Ishikawa (cell line): ENCODE data around the gene XRRA1.

Experiments used
- CEBPB ChIP-seq: IDR thresholded peaks from 2 replicates; pipeline ENCODE4 v1.6.1; 2012
- CREB1 ChIP-seq: IDR thresholded peaks from 2 replicates; pipeline ENCODE4 v1.6.1; 2012; ENCODE audit warnings: low read depth
- EGR1 ChIP-seq: IDR thresholded peaks from 2 replicates; pipeline ENCODE4 v1.6.1; 2012
- EP300 ChIP-seq: IDR thresholded peaks from 2 replicates; pipeline ENCODE4 v1.6.1; 2012; ENCODE audit warnings: borderline replicate concordance
- FOXM1 ChIP-seq: IDR thresholded peaks from 2 replicates; pipeline ENCODE4 v1.6.1; 2012; ENCODE audit warnings: low read depth, borderline replicate concordance
- NFIC ChIP-seq: IDR thresholded peaks from 2 replicates; pipeline ENCODE4 v1.6.1; 2012
- RAD21 ChIP-seq: IDR thresholded peaks from 2 replicates; pipeline ENCODE4 v1.6.1; 2012; ENCODE audit warnings: low read depth
- TAF1 ChIP-seq: IDR thresholded peaks from 2 replicates; pipeline ENCODE4 v1.6.1; 2012; ENCODE audit warnings: low read depth, mild to moderate bottlenecking
- TCF12 ChIP-seq: IDR thresholded peaks from 2 replicates; pipeline ENCODE4 v1.6.1; 2012; ENCODE audit warnings: low read depth
- TEAD4 ChIP-seq: IDR thresholded peaks from 2 replicates; pipeline ENCODE4 v1.6.1; 2012
- YY1 ChIP-seq: IDR thresholded peaks from 2 replicates; pipeline ENCODE4 v1.6.1; 2012; ENCODE audit warnings: low read depth
- ZBTB7A ChIP-seq: IDR thresholded peaks from 2 replicates; pipeline ENCODE4 v1.6.1; 2012; ENCODE audit warnings: low read depth
- TF ChIP-seq, protein P1 (sequence below): IDR thresholded peaks from 2 replicates; pipeline ENCODE4 v1.6.1; 2012; ENCODE audit warnings: low read depth, mild to moderate bottlenecking
- TF ChIP-seq, protein P2 (sequence below): IDR thresholded peaks from 2 replicates; pipeline ENCODE4 v1.6.1; 2012
- TF ChIP-seq, protein P3 (sequence below): IDR thresholded peaks from 2 replicates; pipeline ENCODE4 v1.6.1; 2012

The XRRA1 gene

DNA sequence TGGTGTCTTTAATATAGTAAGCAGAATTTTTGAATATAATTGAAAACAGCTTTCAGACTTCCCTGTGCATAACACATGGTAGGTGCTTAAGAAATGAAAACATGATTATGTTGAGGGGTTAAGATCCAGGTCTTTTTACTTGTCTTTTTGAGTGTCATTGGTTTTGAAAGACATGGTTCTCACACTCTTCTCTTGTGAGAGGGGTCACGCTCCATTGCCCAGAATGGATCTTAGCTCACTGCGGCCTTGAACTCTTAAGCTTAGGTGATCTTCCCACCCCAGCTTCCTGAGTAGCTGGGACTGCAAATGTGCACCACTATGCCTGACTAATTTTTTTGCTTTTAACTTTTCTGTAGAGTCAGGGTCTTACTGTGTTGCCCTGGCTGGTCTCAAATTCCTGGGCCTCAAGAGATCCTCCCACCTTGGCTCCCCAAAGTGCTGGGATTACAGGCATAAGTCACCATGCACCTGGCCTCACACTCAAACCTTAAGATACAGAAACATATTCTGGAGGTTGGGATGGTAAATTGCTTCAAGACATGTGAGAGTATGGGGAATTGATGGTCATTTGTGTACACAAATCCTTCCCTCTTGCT lies 1.6 kb upstream of the XRRA1 start:
- no peak for TF ChIP-seq TEAD4
- TF ChIP-seq, protein P1, sequence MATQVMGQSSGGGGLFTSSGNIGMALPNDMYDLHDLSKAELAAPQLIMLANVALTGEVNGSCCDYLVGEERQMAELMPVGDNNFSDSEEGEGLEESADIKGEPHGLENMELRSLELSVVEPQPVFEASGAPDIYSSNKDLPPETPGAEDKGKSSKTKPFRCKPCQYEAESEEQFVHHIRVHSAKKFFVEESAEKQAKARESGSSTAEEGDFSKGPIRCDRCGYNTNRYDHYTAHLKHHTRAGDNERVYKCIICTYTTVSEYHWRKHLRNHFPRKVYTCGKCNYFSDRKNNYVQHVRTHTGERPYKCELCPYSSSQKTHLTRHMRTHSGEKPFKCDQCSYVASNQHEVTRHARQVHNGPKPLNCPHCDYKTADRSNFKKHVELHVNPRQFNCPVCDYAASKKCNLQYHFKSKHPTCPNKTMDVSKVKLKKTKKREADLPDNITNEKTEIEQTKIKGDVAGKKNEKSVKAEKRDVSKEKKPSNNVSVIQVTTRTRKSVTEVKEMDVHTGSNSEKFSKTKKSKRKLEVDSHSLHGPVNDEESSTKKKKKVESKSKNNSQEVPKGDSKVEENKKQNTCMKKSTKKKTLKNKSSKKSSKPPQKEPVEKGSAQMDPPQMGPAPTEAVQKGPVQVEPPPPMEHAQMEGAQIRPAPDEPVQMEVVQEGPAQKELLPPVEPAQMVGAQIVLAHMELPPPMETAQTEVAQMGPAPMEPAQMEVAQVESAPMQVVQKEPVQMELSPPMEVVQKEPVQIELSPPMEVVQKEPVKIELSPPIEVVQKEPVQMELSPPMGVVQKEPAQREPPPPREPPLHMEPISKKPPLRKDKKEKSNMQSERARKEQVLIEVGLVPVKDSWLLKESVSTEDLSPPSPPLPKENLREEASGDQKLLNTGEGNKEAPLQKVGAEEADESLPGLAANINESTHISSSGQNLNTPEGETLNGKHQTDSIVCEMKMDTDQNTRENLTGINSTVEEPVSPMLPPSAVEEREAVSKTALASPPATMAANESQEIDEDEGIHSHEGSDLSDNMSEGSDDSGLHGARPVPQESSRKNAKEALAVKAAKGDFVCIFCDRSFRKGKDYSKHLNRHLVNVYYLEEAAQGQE: no peak
- TF ChIP-seq TCF12: no peak
- TF ChIP-seq RAD21: no peak
- no peak for TF ChIP-seq CREB1
- TF ChIP-seq EP300: no peak
- TF ChIP-seq CEBPB: no peak
- TF ChIP-seq, protein P2, sequence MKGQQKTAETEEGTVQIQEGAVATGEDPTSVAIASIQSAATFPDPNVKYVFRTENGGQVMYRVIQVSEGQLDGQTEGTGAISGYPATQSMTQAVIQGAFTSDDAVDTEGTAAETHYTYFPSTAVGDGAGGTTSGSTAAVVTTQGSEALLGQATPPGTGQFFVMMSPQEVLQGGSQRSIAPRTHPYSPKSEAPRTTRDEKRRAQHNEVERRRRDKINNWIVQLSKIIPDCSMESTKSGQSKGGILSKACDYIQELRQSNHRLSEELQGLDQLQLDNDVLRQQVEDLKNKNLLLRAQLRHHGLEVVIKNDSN: no peak
- no peak for TF ChIP-seq EGR1
- TF ChIP-seq ZBTB7A: no peak
- TF ChIP-seq, protein P3, sequence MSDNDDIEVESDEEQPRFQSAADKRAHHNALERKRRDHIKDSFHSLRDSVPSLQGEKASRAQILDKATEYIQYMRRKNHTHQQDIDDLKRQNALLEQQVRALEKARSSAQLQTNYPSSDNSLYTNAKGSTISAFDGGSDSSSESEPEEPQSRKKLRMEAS: no peak

DNA sequence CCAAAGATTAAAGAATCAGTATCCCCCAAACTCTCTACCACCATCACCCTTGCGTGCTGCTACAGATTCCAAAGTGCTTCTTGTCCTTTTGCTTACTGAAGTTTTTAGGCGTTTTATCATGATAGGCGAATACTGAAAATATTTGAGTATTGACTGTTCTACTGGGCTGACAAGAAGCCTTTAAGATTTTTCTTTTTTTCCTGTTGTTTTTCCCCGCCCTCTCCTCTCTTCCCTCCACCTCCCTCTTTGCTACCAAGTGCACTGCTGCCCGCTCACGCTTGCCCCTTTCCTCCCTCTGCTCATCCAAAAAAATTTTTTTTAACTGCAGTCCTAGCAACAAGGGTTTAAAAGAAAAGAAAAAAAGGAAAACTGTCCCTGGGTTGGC lies 854 bp upstream of the XRRA1 start:
- TF ChIP-seq TAF1: no peak

DNA sequence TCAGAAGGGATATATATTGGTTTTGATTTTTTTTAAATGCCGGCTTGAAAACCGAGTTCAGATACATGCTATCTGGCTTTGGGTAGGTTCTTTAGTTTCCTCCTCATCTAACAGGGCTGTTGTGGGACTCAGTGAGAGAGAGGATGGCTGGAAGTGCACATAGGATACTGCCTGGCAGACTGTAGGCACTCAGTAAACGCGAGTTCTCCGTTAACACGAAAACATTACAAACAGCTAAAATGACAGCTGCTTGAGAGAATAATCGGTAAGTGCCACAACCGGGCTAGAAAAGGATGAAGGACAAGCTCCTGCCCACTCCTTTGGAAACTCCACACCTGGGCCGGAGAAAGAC lies 369 bp downstream of the XRRA1 start:
- TF ChIP-seq FOXM1 (no peak), TEAD4 (no peak), YY1 (no peak), ZBTB7A (no peak), EGR1 (no peak), CREB1 (no peak), RAD21 (no peak), EP300 (no peak), CEBPB (no peak), TCF12 (no peak), NFIC (no peak)
- TF ChIP-seq, protein P1: no peak
- TF ChIP-seq, protein P2: no peak

DNA sequence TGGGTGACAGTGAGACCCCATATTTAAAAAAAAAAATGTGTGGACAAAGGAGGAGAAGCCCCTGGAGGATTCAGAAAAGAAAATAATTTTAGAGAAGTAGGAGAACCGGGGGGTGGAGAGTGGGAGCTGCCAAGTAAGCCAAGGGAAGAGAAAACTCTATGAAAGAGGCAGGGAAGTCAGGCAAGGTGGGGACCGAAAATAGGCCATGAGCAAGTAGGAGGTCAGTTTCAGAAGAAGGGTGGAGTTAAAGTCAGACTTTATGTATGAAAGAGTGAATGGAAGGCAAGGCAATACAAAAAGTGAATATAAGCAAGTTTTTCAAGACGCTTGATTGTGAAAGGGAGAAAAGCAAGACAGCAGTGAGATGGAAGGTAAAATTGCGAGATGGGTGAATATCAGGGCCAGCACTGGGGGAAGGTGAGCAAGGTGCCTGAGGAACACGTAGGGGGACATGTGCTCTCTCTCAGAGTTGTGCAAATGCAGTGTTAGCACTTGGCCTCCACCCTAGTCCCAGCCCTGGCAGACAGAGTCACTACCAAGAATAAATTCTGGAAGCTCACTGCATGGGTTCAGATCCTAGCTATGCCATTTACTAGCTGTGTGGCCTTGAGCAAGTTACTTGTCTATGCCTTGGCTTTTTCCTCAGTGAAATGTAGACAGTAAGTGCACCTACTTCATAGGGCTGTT lies 6.7 kb downstream of the XRRA1 start:
- TF ChIP-seq ZBTB7A (no peak), TAF1 (no peak), EGR1 (no peak)
- TF ChIP-seq, protein P1: no peak

DNA sequence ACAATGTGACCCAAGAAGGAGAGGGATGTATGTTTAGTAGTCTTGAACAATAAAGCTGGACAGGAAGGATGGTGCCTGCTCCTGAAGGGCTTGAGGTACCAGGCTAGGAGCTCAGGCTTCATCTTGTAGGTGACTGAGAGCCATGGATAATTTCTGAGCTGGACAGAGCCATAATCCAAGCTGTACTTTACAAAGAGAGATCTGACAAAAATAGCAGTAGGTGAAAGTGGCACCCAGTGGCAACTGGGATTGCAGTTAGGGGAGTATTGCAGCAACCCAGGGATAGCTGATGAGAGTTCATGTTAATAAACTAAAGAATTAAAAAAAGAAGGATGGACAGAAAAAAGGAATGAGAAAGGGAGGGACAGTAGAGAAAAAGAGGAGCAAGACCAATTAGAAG lies 7.4 kb downstream of the XRRA1 start:
- TF ChIP-seq EGR1 (no peak), EP300 (no peak), TCF12 (no peak), YY1 (no peak), CEBPB (no peak), TAF1 (no peak), TEAD4 (no peak), FOXM1 (no peak), CREB1 (no peak), NFIC (no peak), ZBTB7A (no peak), RAD21 (no peak)
- TF ChIP-seq, protein P3: no peak
- TF ChIP-seq, protein P1: no peak
- TF ChIP-seq, protein P2: no peak
